ENCODE data around the gene FRMD4B.
"Not testable (repeated sequence)": the region's sequence is repeated elsewhere in the genome, so short reads cannot be mapped to it uniquely, and the experiment has no call there.

FRMD4B gene

DNA sequence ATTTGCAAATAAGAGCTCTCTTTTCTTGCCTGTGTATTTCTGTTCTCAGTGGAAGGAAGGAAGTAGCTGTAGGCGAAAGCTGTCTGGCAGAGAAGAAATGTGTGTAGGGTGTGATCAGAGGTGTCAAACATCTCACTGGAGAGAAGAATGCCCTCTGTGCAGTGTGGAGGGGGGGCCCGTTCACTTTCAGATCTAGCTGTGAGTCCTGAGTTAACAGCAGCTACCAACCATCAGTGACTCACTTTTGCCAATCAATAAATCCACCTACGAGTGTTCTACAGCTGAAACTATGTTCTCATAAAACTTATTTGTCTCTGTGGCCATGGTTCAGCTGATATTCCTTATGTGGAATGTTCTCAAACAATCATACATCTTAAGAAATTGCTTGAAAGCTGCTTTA is 103.7 kb downstream of the FRMD4B start:
- DNase-seq = no peak

DNA sequence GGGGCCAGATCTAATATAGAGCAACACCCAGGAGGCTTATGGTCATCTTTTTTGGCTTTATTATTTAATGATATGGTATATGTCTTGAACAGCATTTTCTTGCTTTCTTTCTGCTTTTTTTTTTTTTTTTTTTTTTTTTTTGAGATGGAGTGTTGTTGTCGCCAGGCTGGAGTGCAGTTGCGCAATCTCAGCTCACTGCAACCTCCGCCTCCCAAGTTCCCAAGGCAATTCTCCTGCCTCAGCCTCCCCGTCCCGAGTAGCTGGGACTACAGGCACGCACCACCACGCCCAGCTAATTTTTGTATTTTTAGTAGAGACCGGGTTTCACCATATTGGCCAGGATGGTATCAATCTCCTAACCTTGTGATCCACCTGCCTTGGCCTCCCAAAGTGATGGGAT is 108.5 kb downstream of the FRMD4B start:
- not testable (repeated sequence) for DNase-seq

DNA sequence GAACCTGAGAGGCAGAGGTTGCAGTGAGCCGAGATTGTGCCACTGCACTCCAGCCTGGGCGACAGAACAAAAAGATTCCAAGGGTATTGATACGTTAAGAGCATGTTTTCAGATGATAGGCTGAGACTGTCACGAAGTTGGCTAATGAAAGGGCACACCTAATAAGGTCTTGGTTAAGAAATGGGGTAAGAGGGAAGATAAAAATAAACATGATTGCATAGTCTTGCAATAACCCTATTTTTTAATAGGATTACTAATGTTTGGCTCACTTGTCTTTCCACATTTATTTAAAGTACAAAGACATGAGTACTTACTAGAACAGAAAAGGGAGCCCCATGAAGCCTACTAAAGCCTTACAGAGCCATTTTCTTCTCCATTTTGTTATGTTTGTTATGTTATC is 109.0 kb downstream of the FRMD4B start:
- no peak for DNase-seq

DNA sequence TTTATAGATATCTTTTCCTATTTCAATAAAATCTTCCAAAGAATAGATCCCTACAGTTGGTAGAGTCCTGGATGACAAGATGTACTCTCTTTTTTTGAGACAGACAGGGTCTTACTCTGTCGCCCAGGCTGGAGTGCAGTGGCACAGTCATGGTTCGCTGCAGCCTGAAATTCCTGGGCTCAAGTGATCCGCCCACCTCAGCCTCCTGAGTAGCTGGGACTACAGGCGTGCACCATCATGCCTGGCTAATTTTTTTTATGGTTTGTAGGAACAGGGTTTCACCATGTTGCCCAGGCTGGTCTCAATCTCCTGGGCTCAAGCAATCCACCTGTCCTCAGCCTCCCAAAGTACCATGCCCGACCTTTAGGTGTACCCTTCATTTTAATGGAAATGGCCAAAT is 109.7 kb downstream of the FRMD4B start:
- DNase-seq = not testable (repeated sequence)

DNA sequence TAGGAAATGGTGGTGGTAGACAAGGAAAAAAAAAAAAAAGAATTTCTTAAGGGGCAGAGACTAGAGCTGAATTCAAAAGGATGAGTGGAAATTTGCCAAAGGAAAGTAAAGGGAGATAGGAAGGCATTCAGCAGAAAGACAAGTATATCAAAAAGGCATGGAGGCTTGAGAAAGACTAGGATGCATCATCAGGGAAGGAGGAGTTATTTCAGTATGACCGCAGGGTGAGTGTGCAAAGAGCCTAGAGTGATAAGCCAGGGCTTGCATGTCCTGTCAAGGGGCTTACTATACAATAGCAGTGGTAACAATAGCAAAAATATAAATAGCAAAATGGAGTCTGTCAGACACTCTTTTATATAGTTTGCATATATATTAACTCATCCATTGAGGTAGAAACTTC is 112.0 kb downstream of the FRMD4B start:
- DNase-seq = no peak

DNA sequence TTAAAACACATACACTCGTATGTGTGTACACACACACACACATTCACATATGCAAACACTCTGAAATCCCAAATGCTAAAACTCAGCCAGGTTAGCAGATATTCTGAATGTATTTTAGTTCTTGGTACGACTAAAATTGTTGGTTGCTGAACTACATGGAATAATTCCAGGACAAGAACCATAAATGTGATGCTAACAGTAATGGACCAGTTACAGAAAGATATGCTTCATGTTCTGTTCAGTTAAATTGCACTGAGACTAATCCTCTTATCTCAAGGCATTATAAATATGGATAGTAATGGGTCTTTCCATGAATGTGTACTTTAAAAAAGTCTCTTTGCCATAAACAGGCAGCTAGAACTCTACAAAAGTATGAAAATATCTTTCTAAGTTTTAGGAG is 113.3 kb downstream of the FRMD4B start:
- DNase-seq = no peak

DNA sequence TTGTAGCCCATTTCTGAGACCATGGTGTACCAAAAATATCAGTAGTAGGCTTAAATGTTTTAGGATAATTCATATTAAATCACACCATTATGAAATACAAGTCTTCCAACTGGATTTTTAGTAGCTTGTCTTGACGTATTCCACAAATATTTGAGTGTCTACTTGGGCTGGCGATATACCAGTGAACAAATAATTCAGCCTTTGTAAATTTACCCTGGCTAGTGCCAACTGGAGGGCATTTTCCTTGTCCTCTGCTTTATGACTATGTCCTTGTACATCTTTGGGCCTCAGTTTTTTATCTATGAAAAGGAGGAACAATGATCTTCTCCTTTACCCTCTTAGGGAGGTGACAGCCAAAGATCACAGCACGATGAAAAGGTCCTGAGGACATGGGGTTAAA is 114.8 kb downstream of the FRMD4B start:
- no peak for DNase-seq

DNA sequence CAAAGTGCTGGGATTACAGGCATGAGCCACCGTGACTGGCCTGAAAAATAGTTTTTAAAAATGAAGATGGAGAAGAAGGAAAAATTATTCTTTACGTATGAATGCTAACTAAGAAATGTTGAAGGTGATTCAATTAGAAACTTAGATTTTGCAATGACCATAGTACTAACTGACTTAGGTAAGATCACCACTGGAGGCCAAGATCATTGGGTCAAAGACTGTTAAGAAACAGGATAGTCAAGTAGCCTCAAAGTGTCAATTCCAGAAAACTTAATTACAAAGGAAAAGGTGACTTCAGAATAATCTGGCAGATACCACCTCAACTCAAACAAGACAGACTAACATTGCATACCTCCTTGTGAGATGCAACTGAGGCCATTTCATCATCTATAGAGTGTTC is 119.3 kb downstream of the FRMD4B start:
- no peak for DNase-seq

DNA sequence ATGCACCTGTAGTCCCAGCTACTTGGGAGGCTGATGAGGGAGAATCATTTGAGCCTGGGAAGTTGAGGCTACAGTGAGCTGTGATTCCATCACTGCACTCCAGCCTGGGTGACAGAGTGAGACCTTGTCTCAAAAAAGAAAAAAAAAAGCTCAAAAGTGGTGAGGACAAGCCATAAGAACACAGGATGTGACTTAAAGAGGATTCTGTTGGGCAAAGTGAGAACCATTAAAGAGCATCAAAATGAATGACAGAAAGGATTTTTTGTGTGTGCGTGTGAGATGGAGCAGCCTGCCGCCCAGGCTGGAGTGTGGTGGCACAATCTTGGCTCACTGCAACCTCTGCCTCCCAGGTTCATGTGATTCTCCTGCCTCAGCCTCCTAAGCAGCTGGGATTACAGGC is 119.8 kb downstream of the FRMD4B start:
- not testable (repeated sequence) for DNase-seq

DNA sequence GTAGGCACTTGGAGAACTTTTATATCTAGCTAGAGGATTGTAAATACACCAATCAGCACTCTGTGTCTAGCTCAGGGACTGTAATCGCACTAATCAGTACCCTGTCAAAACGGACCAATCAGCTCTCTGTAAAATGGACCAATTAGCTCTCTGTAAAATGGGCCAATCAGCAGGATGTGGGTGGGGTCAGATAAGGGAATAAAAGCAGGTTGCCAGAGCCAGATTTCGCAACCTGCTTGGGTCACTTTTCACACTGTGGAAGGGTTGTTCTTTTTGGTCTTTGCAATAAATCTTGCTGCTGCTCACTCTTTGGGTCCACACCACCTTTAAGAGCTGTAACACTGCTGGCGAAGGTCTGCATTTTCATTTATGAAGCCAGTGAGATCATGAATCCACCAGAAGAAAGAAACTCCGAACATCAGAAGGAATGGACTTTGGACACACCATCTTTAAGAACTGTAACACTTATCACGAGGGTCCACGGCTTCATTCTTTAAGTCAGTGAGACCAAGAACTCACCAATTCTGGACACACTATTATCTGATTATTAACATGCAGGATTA is 125.0 kb downstream of the FRMD4B start:
- DNase-seq = not testable (repeated sequence)

DNA sequence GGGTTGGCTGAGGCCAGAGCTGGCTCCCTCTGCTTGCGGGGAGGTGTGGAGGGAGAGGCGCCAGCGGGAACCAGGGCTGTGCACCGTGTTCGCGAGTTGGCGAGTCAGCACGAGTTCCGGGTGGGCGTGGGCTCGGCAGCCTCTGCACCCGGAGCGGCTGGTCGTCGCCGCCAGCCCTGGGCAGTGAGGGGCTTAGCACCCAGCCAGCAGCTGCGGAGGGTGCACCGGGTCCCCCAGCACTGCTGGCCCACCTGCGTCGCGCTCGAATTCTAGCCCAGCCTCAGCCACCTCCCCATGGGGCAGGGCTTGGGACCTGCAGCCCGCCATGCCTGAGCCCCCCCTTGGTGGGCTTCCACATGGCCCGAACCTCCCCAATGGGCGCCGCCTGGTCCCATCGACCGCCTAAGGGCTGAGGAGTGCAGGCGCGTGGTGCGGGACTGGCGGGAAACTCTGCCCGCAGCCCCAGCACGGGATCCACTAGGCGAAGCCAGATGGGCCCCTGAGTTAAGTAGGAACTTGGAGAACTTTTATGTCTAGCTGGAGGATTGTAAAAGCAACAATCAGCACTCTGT is 125.6 kb downstream of the FRMD4B start:
- no peak for DNase-seq

DNA sequence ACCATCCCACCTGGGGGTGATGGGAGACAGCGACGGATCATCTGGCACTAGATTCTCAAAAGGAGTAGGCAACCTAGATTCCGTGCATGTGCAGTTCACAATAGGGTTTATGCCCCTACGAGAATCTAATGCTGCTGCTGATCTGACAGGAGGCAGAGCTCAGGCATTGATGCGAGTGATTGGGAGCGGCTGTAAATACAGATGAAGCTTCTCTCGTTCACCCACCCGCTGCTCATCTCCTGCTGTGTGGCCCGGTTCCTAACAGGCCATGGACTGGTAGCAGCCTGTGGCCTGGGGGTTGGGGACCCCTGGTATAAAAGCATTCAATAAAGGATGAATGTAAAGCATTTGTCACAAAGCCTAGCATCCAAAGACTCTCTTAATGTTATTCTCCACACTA is 126.8 kb downstream of the FRMD4B start:
- no peak for DNase-seq

DNA sequence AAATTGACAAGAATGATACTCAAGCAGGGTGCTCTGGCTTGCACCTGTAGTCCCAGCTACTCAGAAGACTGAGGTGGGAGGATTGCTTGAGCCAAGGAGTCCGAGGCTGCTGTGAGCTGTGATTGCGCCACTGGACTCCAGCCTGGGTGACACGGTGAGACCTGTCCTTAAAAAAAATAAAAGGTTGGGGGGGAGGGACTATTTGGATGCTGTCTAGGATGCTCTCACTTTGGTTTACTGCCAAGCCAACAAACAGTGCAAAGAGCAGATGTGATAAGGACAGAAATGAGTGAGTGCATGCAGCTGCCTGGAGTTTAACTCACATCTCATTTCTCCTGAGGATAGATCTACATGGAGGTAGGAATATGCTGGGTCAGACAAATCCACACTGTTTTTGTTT is 130.0 kb downstream of the FRMD4B start:
- peak; percentile 0 for DNase-seq

DNA sequence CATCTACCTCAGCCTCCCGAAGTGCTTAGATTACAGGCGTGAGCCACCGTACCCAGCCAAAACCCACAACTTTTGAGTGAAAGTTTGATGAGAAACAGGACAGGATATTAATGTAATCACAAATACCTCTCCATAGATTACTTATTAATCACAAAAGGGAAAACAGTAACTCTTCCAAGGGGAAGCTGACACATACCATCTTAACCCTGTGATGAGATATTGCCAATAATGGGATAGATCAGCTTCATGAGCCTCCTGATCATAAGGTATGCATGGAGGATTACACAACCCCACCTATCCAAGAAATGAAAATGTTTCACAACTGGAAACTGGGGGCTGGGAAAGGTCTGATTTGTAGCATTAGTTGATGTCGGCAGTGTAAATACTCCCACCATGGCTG is 131.5 kb downstream of the FRMD4B start:
- no peak for DNase-seq

DNA sequence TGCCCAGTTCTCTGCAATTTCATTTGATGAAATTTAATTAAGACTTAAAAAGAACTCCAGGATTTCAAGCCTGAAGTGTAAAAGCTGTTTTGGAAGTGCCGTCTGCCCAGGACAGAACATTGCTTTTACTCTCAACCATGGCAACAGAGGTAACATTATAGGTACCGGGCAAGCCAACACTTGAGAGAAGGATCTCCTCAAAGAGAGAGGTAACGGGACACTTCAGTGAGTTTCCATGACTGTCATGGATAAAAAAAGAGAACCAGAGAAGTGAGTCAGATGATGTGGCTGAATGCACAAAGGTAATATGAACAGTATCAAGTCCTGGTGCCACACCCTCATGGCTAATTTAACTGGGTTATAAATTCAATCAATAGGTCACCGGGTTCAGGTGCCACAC is 133.3 kb downstream of the FRMD4B start:
- peak; percentile 1 for DNase-seq

DNA sequence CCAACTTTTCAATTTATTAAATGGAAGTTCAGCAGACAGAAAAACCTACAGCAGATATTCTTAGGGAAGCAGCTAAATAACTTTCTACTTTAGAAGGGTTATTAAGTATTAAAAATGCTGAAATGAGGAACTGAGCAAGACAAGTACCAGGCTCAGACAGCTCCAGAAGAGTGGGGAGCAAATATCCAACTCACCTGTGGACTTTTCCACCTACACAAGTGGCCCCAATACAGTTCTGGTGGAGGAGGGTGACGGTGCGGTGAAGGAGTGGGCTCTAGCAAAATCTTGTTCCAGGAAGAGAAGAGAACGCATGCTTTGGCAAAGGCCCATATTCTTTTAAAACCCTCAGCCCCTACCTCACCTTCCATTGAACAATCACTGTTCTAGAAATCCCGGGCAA is 133.7 kb downstream of the FRMD4B start:
- no peak for DNase-seq

DNA sequence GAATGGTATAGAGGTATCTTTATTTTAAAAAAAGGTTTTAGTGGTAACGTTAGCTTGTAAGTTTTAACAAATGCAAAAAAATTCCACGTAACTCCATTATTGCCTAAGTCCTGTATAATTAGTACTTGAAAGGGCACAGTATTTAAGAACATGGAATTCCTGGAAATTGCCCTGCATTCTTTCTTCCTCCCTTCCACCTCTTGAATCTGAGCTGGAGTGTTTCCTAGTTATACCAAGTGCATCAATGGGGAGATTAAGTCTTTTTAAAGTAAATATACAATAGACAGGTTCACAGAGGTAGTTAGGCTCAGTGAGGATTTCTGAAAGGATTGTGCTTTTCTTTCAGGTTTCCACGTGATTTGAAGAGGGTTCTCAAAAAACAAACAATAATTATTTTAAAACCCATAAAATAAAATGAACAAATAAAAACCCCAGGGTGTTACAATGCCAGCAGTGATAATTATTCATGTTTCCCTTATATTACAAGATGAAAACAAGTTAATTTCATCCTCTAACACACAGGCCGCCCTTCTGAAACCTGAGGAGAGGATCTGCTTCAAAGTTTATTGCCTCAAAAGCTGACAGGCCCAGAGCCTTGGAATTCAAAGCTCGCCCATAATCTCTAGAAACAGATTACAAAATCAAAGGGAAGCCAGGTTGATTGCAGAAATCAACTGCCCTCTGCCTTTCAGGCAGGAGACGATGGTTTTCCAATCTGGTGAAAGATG is 134.6 kb downstream of the FRMD4B start:
- no peak for DNase-seq

DNA sequence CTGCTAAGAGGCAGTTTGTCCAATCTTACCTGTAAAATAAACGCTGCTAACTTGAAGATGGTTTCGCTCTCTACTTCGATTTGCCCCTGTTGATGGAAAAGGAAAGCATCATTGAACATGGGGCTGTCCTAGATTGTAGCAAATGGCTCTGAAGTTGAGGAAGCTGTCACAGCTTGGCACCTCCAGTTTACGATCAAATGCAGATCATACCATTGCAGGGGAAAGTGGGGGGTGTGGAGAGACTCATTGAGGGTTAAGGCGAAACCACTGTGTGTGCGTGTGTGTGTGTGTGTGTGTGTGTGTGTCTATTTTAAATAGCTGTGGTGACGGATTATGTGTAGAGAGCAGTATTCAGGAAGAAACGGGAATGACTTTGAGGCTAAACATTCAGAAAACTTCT is 135.9 kb downstream of the FRMD4B start:
- DNase-seq = no peak

DNA sequence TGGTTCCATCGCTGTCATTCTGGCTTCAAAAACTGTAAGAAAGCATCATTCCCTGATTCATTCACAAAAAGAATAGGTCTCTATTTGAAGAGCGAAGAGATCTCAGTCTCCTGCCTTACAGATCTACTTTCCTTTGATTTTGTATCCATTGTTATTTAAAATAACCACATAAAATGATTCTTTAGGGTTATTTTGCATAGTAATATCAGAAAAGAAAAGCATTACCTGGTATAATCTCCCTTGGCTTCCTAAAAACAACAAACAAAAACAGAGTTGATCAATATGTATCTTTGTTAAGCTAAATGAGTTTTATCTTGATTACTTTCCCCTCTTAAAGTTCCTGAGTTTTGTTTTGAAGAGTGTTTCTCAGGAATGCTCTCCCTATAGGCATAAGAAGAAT is 136.9 kb downstream of the FRMD4B start:
- no peak for DNase-seq

DNA sequence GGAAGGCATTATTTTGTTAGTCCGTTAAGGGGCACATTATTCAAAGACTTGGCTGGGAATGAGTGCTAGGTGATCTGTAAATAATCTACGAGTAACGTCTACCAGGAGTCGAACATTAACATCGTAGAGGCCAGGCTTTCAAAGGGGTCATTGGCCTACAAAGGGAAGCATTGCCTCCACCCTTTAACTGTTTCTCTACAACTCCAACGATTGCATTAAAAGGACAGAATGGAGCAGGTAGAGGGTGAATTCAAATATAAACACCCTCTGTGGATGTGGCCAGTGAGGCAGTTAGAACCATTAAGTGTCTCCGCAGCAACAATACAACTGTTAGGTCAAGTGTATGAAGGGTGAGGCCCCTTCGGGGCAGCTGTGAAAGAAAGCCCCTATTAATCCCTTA is 137.5 kb downstream of the FRMD4B start:
- DNase-seq = no peak

DNA sequence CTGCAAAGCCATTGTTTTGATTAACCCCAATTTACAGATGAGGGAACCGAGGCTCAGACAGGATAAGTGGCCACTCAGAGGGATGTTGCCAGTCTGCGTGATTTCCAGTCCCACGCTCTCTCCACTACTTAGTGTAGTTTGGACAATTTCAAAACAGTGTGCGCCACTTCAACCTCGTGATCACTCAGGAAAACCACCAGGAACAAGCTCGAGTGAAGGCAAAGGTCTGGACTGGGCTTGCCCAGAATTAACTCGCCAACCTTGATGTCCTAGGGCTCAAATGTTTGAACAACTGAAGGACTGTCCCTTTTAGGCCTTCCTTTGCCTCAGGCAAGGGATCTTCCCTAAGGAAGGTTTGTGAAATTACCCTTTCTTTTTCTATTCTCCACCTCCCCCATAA is 139.3 kb downstream of the FRMD4B start:
- no peak for DNase-seq

DNA sequence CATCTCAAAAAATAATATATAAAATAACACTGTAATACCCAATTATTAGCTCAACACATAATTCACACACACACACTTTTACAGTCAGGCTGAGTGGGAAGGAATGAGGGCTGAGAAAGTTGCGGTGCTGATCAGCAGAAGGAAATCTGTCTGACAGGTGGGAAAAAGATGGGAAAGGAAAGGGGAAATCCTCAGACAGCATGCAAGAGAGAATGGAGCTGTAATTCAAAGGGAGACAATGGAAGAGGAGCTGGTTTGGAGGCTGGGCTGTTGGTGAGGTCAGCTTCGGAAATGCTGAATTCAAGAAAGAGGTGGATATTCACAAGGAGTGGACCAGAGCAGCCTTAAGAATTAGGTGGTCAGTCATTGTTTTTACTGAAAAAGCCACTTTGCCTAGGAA is 141.8 kb downstream of the FRMD4B start:
- DNase-seq = no peak

DNA sequence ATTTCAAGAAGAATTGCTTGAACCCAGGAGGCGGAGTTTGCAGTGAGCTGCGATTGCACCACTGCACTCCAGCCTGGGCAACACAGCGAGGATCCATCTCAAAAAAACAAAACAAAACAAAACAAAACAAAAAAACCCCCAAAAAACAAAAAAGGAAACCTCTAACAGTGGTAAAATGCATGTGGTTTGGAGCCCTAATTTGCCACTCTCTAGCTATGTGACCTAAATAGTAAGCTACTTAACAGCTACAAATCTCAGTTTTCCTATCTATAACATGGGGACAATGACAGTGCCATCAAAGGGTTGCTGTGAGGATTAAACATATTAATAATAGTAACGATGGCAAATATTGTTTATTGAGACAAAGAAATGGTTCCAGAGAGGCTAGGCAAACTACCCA is 144.1 kb downstream of the FRMD4B start:
- no peak for DNase-seq

DNA sequence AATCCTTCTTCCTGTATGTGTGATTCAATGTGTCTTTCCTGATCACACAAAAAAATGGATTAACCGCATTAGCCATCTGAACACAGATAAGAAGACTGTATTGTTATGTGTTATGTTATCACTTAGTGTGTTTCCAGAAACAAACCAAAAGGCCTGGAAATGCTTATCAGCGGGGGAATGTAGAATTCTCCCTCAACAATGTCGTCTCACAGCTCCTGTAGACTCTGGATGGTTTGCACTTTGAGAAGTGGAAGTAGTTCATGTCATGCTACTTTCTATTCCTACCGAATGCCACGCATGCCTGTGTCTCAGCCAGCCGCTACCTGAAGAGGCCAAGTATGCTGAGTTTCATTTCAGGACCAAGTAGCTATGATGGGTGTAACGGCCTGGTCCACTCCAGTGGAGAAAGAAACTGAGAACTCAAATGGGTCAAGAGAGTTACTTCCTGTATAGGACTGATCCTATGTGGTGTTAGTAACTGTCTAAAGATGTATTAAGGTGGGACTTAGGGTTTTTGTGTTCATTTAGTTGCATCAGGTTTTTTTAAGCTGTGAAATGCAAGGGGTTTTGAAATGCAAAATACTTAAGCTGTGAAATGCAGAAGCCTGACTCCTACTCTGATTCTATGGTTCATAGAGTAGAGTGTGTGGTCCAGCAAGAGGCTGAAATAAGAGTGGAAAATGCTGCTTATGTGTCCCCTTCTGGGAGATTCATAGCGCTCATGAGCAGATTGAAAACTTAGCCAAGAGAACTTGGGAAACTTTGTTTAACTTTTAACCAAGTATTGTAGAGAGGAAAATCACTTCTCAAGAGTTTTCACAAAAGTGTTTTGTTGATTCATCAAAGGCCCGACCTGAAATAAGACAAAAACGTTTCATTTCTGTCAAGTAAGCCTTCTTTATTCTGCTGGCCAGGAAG is 145.0 kb downstream of the FRMD4B start:
- no peak for DNase-seq

Measured in DMS53 (cell line).